Bladder microvascular endothelial cell (primary cell): ENCODE data around the gene UCP1. TPM values are rescaled to one million over a fixed set of nuclear protein-coding genes. Genes with fewer than 3 reads are reported as not detected.

ENCODE experiments used
- total RNA-seq: library from RNA; depleted of rRNA; stranded (reverse); fragments of >200 nt; gene quantifications from 2 replicates; pipeline ENCODE4 v1.2.3, GENCODE V29; 2014

UCP1 gene
- total RNA-seq: not detected in 2 replicates

GRCh38 chr4:140568507-140569306, at the start of gene UCP1:
Gene UCP1, minus strand, starts transcription at chr4:140568961. Its CDS starts 232 bp downstream, at chr4:140568729.

DNA sequence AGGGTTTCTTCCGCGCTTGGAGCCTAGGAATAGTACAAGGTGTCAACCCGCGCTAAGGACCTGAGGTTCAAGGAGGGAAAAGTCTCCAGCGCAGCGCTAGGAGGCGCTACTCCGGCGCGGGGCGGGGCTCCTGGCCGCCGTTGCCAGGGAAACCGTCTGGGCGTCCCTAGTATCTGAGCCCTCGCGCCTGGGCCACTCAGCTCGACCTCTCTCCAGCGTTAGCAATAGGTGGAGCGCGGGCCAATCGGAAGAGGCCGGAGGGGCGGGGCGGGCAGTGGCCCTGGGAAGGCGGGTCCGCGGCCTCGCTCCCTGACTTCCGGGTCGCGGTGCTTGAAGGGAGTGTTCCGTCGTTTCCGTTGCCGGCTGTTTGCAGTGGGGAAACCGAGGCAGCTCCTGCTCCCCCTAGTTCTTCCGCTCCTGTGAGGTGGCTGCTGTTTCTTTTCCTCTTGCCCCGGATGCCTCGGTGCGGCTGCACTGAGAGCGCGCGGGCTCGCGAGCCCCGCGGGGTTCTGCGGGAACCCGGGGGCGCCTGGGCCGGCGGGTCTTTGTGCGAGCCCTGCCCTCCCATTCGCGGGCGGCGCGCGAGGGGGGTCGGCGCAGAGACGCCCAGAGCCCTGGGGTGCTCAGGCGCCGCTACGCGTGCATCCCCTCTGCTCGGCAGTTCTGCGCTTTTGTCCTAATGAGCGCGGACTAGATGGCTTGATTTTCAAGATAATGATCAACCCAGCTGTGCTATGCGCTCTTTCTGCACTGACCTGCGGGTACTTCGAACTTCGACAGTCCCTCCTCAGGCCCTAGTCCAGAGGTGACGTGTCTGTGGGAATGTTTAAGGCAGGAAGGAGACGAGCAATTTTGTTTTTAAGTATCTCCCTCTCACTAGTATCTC, 44.7 kb downstream of the UCP1 start, which contains the start of gene ELMOD2:
TSS of gene ELMOD2 (plus strand) at position 312 of the 886 bp plus-strand sequence. CDS start 1,261 bp downstream, outside the sequence.

Other genes starting within 250 kb of the UCP1 start
- 24.0 and 35.7 TPM in 2 replicates for gene SCOC, start 195.3 kb downstream of the UCP1 start, total RNA-seq
- 0.38 and 0.81 TPM in 2 replicates for gene CLGN, start 141.3 kb downstream of the UCP1 start, total RNA-seq
- gene MGAT4D, start 70.7 kb downstream of the UCP1 start, total RNA-seq: not detected in 2 replicates
- gene ELMOD2, start 44.8 kb downstream of the UCP1 start, total RNA-seq: 12.1 and 17.1 TPM in 2 replicates
- gene TBC1D9, start 187.4 kb upstream of the UCP1 start, total RNA-seq: 38.0 and 134 TPM in 2 replicates